Liver (tissue), 3 donors: ENCODE data around the gene PAQR9.

ENCODE experiments used
- ATF3 ChIP-seq: IDR thresholded peaks from 2 replicates; pipeline ENCODE4 v1.6.1; 2016; ENCODE audit warnings: antibody characterized with exemption
- EGR1 ChIP-seq, 2 donors: IDR thresholded peaks; 2 replicates each; pipeline ENCODE4 v1.6.1; 2016 to 2018; ENCODE audit warnings: antibody characterized with exemption in 2 of 2, low read depth in 2 of 2
- FOXA1 ChIP-seq: IDR thresholded peaks from 2 replicates; pipeline ENCODE4 v1.6.1; 2016; ENCODE audit warnings: antibody characterized with exemption
- GABPA ChIP-seq, 2 donors: IDR thresholded peaks in 1 of 2; conservative IDR thresholded peaks in 1 of 2; 2 replicates each; pipeline ENCODE4 v1.6.1; 2016; ENCODE audit warnings: antibody characterized with exemption in 2 of 2, mild to moderate bottlenecking in 1 of 2, moderate library complexity in 1 of 2
- JUND ChIP-seq, 2 donors: IDR thresholded peaks; 2 replicates each; pipeline ENCODE4 v1.6.1; 2016; ENCODE audit warnings: antibody characterized with exemption in 2 of 2
- MAX ChIP-seq: IDR thresholded peaks from 2 replicates; pipeline ENCODE4 v1.6.1; 2016; ENCODE audit warnings: antibody characterized with exemption
- RXRA ChIP-seq, 2 donors: IDR thresholded peaks; 2 replicates each; pipeline ENCODE4 v1.6.1; 2017 to 2018; ENCODE audit warnings: antibody characterized with exemption in 2 of 2, mild to moderate bottlenecking in 1 of 2
- SP1 ChIP-seq: IDR thresholded peaks from 2 replicates; pipeline ENCODE4 v1.6.1; 2018; ENCODE audit warnings: antibody characterized with exemption, mild to moderate bottlenecking
- TAF1 ChIP-seq: conservative IDR thresholded peaks from 2 replicates; pipeline ENCODE4 v1.6.1; 2016; ENCODE audit warnings: antibody characterized with exemption, mild to moderate bottlenecking
- YY1 ChIP-seq: IDR thresholded peaks from 2 replicates; pipeline ENCODE4 v1.6.1; 2016; ENCODE audit warnings: antibody characterized with exemption, mild to moderate bottlenecking
- TF ChIP-seq, protein P1 (sequence below): fragments of 150-350 bp; IDR thresholded peaks from 2 replicates; pipeline ENCODE4 v1.5.1; 2017; ENCODE audit warnings: improper control_type of control experiment, low read depth, low read length; ENCODE audit not compliant: missing input control
- TF ChIP-seq, protein P2 (sequence below): IDR thresholded peaks from 2 replicates; pipeline ENCODE4 v1.6.1; 2016; ENCODE audit warnings: antibody characterized with exemption, mild to moderate bottlenecking
- TF ChIP-seq, protein P3 (sequence below): IDR thresholded peaks from 2 replicates; pipeline ENCODE4 v1.6.1; 2016; ENCODE audit warnings: antibody characterized with exemption
- donor health status: healthy.
- donor health status: healthy.

GRCh38 chr3:142976621-142977398 is 13.3 kb upstream of the PAQR9 start:
- TF ChIP-seq, protein P1, sequence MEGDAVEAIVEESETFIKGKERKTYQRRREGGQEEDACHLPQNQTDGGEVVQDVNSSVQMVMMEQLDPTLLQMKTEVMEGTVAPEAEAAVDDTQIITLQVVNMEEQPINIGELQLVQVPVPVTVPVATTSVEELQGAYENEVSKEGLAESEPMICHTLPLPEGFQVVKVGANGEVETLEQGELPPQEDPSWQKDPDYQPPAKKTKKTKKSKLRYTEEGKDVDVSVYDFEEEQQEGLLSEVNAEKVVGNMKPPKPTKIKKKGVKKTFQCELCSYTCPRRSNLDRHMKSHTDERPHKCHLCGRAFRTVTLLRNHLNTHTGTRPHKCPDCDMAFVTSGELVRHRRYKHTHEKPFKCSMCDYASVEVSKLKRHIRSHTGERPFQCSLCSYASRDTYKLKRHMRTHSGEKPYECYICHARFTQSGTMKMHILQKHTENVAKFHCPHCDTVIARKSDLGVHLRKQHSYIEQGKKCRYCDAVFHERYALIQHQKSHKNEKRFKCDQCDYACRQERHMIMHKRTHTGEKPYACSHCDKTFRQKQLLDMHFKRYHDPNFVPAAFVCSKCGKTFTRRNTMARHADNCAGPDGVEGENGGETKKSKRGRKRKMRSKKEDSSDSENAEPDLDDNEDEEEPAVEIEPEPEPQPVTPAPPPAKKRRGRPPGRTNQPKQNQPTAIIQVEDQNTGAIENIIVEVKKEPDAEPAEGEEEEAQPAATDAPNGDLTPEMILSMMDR, result no peak
- TF ChIP-seq, protein P2, sequence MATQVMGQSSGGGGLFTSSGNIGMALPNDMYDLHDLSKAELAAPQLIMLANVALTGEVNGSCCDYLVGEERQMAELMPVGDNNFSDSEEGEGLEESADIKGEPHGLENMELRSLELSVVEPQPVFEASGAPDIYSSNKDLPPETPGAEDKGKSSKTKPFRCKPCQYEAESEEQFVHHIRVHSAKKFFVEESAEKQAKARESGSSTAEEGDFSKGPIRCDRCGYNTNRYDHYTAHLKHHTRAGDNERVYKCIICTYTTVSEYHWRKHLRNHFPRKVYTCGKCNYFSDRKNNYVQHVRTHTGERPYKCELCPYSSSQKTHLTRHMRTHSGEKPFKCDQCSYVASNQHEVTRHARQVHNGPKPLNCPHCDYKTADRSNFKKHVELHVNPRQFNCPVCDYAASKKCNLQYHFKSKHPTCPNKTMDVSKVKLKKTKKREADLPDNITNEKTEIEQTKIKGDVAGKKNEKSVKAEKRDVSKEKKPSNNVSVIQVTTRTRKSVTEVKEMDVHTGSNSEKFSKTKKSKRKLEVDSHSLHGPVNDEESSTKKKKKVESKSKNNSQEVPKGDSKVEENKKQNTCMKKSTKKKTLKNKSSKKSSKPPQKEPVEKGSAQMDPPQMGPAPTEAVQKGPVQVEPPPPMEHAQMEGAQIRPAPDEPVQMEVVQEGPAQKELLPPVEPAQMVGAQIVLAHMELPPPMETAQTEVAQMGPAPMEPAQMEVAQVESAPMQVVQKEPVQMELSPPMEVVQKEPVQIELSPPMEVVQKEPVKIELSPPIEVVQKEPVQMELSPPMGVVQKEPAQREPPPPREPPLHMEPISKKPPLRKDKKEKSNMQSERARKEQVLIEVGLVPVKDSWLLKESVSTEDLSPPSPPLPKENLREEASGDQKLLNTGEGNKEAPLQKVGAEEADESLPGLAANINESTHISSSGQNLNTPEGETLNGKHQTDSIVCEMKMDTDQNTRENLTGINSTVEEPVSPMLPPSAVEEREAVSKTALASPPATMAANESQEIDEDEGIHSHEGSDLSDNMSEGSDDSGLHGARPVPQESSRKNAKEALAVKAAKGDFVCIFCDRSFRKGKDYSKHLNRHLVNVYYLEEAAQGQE, result no peak
- TF ChIP-seq ATF3 (no peak), EGR1 (IDR thresholded peaks at IDR 0.05; ENCODE audit: low read depth in 2 of 2) (no peak), SP1 (no peak), TAF1 (no peak), RXRA (IDR thresholded peaks at IDR 0.05) (peak in 1 of 2 donors; percentile 13), JUND (IDR thresholded peaks at IDR 0.05) (peak; percentile 41 to 67), YY1 (no peak), MAX (no peak), FOXA1 (no peak), GABPA (IDR thresholded peaks at IDR 0.05 in 1 of 2, conservative IDR thresholded peaks at IDR 0.05 in 1 of 2) (no peak)
- TF ChIP-seq, protein P3, sequence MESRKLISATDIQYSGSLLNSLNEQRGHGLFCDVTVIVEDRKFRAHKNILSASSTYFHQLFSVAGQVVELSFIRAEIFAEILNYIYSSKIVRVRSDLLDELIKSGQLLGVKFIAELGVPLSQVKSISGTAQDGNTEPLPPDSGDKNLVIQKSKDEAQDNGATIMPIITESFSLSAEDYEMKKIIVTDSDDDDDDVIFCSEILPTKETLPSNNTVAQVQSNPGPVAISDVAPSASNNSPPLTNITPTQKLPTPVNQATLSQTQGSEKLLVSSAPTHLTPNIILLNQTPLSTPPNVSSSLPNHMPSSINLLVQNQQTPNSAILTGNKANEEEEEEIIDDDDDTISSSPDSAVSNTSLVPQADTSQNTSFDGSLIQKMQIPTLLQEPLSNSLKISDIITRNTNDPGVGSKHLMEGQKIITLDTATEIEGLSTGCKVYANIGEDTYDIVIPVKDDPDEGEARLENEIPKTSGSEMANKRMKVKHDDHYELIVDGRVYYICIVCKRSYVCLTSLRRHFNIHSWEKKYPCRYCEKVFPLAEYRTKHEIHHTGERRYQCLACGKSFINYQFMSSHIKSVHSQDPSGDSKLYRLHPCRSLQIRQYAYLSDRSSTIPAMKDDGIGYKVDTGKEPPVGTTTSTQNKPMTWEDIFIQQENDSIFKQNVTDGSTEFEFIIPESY, result no peak
